Skeletal muscle tissue (tissue), 4 donors: ENCODE measurements around the gene ADAM17. TPM values are rescaled to one million over a fixed set of nuclear protein-coding genes. Genes with fewer than 3 reads are reported as not detected.

Experiments
- H3K27ac ChIP-seq: one replicate; pipeline ENCODE4 v1.7.0; 2013; ENCODE audit warnings: mild to moderate bottlenecking, low read depth, low read length, inconsistent platforms
- H3K27me3 ChIP-seq, 3 donors: one replicate each; pipeline ENCODE4 v1.7.0; 2013; ENCODE audit warnings: low read length in 3 of 3; ENCODE audit not compliant: control insufficient read depth in 3 of 3, insufficient read depth in 3 of 3
- H3K36me3 ChIP-seq, 3 donors: one replicate each; pipeline ENCODE4 v1.7.0; 2013; ENCODE audit warnings: low read length in 3 of 3; ENCODE audit not compliant: control insufficient read depth in 3 of 3, insufficient read depth in 3 of 3
- H3K4me1 ChIP-seq, 3 donors: one replicate each; pipeline ENCODE4 v1.7.0; 2013; ENCODE audit warnings: low read length in 3 of 3, mild to moderate bottlenecking in 3 of 3; ENCODE audit not compliant: control insufficient read depth in 3 of 3, insufficient read depth in 3 of 3
- H3K4me3 ChIP-seq, 3 donors: one replicate each; pipeline ENCODE4 v1.7.0; 2013; ENCODE audit warnings: low read length in 3 of 3
- H3K9ac ChIP-seq, 3 donors: one replicate each; pipeline ENCODE4 v1.7.0; 2013; ENCODE audit warnings: low read length in 3 of 3, mild to moderate bottlenecking in 3 of 3, moderate library complexity in 2 of 3, low read depth in 1 of 3
- H3K9me3 ChIP-seq, 3 donors: one replicate each; pipeline ENCODE4 v1.7.0; 2013; ENCODE audit warnings: low read length in 3 of 3; ENCODE audit not compliant: control insufficient read depth in 3 of 3
- total RNA-seq: library from RNA; depleted of rRNA; stranded (reverse); fragments of >200 nt; gene quantifications from one replicate; pipeline ENCODE4 v1.2.3, GENCODE V29; 2014
- donor health status: Osteomylitis.

Gene ADAM17
- total RNA-seq, 1 donor from 2014 or later, result 20.4 TPM

DNA sequence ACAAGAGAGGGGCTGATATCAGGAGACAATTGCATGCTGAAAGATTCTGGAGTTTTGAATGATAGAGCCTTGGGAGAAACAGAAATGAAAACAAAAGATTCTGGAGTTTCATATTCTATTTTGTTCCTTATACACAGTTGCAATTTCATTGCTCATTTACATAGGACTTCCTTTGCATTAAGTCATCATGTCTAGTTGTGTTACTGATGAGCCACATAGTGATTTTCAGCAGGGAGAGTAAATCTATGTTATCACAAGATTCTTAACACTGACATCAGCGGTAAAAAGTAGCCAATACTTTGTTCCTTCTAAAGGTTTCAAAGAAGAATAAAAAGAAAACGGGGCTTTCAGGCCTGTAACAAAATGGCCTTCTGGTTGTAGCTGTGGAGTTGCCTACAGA, 7.1 kb downstream of the ADAM17 start:
- no peak overlapping the region for H3K4me3 ChIP-seq

DNA sequence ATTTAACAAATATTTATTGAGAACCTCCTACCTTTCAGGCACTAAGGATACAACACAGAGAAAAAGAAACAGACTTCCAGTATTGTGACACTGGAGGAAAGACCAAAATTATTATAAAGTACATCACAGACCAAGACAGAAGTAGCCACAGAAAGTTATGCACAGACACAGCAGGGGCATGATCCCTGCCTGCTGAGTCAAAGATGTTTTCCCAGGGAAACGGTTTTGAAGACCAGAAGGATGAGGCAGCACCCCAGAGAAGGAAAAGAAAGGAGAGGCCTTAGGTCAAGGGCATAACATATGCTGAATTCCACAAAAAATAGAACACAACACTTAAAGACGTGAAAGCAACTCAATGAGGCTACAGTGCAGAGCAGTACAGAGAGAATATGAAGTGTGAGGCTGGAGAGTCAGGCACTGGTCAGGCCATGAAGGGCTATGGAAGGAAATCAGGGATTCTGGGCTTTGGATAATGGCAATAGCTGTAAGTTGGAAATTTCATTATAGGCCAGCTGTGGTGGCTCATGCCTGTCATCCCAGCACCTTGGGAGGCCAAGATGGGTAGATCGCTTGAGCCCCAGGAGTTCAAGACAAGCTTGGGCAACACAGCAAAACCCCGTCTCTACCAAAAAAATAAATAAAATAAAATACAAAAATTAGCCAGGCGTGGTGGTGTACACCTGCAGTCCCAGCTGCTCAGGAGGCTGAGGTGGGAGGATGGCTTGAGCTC, 8.2 kb downstream of the ADAM17 start:
- H3K36me3 ChIP-seq, result no peaks in the 10 kb centered on the region
- no peak overlapping the region for H3K4me3 ChIP-seq
- H3K4me1 ChIP-seq, result peaks cover 5 to 29% (median 14%) of the 10 kb centered on the region in 3 donors
- H3K27ac ChIP-seq, result no peak overlapping the region
- H3K9ac ChIP-seq, result no peak overlapping the region
- H3K9me3 ChIP-seq, result no peaks in the 10 kb centered on the region
- no peaks in the 10 kb centered on the region for H3K27me3 ChIP-seq

More for the DNA sequence above, 7.1 kb downstream of the ADAM17 start:
- Histone ChIP-seq H3K4me1 (peaks cover 7 to 29% (median 17%) of the 10 kb centered on the region in 3 donors), H3K27me3 (no peaks in the 10 kb centered on the region), H3K36me3 (no peaks in the 10 kb centered on the region), H3K9ac (no peak overlapping the region), H3K9me3 (no peaks in the 10 kb centered on the region), H3K27ac (no peak overlapping the region)

DNA sequence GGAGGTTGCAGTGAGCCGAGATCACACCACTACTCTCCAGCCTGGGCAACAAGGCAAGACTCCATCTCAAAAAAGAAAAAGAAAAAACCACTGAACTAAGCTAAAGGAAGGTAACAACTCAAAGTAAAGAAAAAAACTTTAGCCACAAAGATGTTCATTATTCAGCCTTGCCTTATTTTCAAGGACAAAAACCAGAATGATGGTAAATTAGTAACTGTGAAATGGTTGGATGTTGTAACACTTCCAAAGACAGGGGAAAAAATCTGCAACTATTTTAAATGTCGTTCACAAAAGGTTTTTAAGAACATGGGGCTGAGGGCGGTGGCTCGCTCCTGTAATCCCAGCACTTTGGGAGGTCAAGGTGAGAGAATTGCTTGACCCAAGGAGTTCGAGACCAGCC, 10.1 kb downstream of the ADAM17 start:
- no peak overlapping the region for H3K27ac ChIP-seq
- H3K27me3 ChIP-seq, result no peaks in the 10 kb centered on the region
- no peak overlapping the region for H3K4me3 ChIP-seq
- H3K9me3 ChIP-seq, result no peaks in the 10 kb centered on the region
- no peak overlapping the region for H3K9ac ChIP-seq
- no peaks in the 10 kb centered on the region for H3K36me3 ChIP-seq
- H3K4me1 ChIP-seq, result peaks cover 0 to 21% (median 10%) of the 10 kb centered on the region in 3 donors

DNA sequence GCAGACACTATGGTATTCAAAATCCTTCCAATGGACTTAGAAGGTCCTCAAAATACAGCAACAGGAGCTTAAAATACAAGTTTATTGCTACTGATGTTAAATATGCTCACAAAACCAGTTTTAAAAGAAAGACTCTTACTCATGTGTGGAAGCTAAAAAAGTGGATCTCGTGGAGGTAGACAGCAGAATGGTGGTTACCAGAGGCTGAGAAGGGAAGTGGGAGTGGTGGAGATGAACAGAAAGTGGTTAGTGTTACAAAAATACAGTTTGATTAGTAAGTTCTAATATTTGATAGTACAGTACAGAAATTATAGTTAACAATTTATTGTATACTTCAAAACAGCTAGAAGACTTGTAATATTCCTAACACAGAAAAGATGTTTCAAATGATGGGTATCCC, 12.1 kb downstream of the ADAM17 start:
- H3K27me3 ChIP-seq, result no peaks in the 10 kb centered on the region
- H3K36me3 ChIP-seq, result no peaks in the 10 kb centered on the region
- H3K27ac ChIP-seq, result no peak overlapping the region
- no peak overlapping the region for H3K4me3 ChIP-seq
- H3K4me1 ChIP-seq, result peaks cover 0 to 18% (median 7%) of the 10 kb centered on the region in 3 donors
- no peaks in the 10 kb centered on the region for H3K9me3 ChIP-seq
- no peak overlapping the region for H3K9ac ChIP-seq

DNA sequence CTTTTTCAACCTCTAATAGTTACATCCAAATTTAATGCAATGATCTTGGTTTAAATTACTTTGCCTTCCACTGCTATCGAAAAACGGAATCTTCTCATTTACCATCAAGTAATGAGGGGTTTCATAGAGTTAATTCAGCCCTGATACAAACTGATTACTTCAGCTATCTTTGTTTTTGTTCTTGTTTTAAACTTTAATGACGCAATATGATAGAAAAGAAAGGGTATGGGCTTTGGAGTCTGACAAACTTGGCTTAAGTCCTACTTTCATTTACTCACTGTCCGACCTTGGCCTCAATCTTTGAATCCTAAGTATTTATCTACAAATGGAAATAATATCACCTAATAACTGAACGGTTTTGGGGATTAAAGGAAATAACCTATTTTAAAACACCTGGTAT, 16.1 kb downstream of the ADAM17 start:
- H3K27ac ChIP-seq, result peak overlapping the region; percentile 55

DNA sequence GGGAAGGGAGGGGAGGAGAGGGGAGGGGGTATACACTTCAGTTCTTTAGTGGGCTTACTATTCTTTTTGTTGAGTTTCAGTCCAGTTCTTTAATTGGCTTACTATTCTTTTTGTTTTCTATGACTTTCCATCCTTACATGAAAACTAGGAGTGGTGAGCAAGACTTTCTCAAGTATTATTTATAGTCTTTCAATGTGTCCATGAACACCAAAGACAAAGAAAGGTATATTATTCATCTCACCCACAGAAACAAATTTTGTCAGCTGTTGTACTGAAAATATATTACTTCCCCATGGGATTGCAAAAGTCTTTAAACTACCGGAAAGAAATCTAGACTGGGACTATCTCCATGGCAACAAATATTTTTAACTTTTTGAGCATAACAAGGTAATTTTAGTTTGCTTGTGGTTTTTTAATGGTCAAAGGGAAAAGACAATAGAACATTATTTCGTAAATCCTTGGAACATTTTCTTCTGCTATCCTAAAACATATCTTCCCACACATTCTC, 17.6 kb downstream of the ADAM17 start:
- Histone ChIP-seq H3K4me3 (no peak overlapping the region), H3K9me3 (no peaks in the 10 kb centered on the region), H3K27me3 (no peaks in the 10 kb centered on the region), H3K36me3 (peaks cover 0 to 4% (median 4%) of the 10 kb centered on the region in 3 donors), H3K4me1 (no peaks in the 10 kb centered on the region), H3K9ac (no peak overlapping the region), H3K27ac (peak overlapping the region; percentile 55)

More for the DNA sequence above, 16.1 kb downstream of the ADAM17 start:
- Histone ChIP-seq H3K4me3 (no peak overlapping the region), H3K9ac (no peak overlapping the region), H3K9me3 (no peaks in the 10 kb centered on the region), H3K36me3 (peaks cover 0 to 3% (median 0%) of the 10 kb centered on the region in 3 donors), H3K27me3 (no peaks in the 10 kb centered on the region), H3K4me1 (peaks cover 0 to 3% (median 0%) of the 10 kb centered on the region in 3 donors)

DNA sequence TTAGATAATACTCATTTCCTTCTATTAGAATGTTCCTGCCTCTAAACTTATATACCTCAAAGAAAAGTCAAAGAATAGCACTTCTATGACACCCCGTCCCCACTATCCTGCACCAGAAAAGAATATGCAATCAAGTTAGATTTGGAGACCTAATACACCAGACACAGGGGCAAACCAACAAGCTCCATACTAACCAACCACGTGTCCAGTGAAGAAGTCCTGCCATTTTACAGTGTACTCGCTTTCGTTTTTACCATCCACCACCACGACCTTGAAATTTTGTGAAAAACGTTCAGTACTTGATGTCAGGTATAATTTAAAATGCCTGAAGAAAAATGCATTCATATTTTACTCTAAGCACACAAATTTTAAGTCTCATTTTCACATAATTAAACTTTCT, 19.1 kb downstream of the ADAM17 start:
- H3K27me3 ChIP-seq, result no peaks in the 10 kb centered on the region
- peaks cover 0 to 13% (median 7%) of the 10 kb centered on the region in 3 donors for H3K36me3 ChIP-seq
- no peak overlapping the region for H3K27ac ChIP-seq
- H3K4me3 ChIP-seq, result no peak overlapping the region
- no peaks in the 10 kb centered on the region for H3K9me3 ChIP-seq
- no peak overlapping the region for H3K9ac ChIP-seq
- H3K4me1 ChIP-seq, result no peaks in the 10 kb centered on the region

DNA sequence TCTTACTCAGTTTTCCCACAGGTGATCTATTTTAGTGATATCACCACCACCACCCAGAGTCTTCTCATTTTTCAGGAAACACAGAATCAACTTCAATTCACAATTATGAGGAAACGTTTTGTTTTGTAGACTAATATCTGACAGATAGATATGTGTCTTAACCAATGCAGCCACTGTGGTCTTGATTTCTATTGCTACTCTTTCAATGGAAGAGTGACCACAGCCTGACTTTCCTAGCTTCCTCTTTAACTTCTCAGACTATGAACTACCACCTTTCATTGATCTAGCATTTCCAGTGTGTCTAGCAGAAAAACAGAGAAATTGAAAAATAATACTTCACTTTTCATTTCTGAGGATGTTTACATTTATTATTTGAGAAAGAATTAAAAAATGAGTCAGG, 20.5 kb downstream of the ADAM17 start:
- Histone ChIP-seq H3K9ac (no peak overlapping the region), H3K27ac (no peak overlapping the region), H3K27me3 (no peaks in the 10 kb centered on the region), H3K4me3 (no peak overlapping the region), H3K9me3 (no peaks in the 10 kb centered on the region), H3K4me1 (no peaks in the 10 kb centered on the region), H3K36me3 (peaks cover 0 to 13% (median 7%) of the 10 kb centered on the region in 3 donors)

DNA sequence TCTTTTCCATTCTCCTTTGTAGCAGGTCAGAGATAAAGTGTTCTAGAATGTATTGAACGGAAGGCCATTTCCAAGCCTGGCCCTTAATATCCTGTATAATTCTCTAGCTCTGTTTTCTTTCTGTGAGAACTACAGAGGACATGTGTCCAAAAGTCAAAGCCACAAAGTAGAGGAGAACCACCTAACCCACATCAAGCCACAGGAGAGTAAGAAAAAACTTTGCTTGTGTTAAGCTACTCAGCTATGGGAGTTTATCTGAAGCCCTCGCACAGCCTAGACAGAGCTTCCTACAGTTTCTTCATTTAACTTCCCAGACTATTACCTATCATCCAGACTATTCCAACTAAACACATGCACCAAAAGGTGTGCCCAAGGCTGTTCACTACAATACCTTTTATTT, 22.0 kb downstream of the ADAM17 start:
- no peaks in the 10 kb centered on the region for H3K9me3 ChIP-seq
- no peaks in the 10 kb centered on the region for H3K4me1 ChIP-seq
- peaks cover 0 to 16% (median 9%) of the 10 kb centered on the region in 3 donors for H3K36me3 ChIP-seq
- H3K27ac ChIP-seq, result no peak overlapping the region
- H3K4me3 ChIP-seq, result no peak overlapping the region
- H3K27me3 ChIP-seq, result no peaks in the 10 kb centered on the region
- no peak overlapping the region for H3K9ac ChIP-seq

DNA sequence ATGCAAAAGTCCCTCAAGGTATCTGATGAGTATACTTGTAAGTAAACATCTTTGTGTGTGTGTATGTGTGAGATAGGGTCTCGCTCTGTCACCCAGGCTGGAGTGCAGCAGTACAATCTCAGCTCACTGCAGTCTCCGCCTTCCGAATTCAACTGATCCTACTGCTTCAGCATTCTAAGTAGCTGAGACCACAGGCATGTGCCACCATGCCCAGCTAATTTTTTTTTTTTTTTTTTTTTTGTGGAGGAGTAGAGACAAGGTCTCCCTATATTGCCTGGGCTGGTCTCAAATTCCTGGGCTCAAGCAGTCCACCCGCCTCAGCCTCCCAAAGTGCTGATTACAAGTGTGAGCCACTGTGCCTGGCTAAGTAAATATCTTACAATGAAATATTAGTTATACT, 23.2 kb downstream of the ADAM17 start:
- Histone ChIP-seq H3K9me3 (no peaks in the 10 kb centered on the region), H3K36me3 (peaks cover 0 to 16% (median 9%) of the 10 kb centered on the region in 3 donors), H3K9ac (no peak overlapping the region), H3K27me3 (no peaks in the 10 kb centered on the region), H3K4me3 (no peak overlapping the region), H3K4me1 (no peaks in the 10 kb centered on the region), H3K27ac (no peak overlapping the region)
